HG03457 (cell line): ENCODE measurements around the gene KCNJ14.

Experiments
- ATAC-seq: cut with Tn5 transposase; IDR thresholded peaks from one replicate; pipeline ENCODE4 v1.9.1; 2021; ENCODE audit warnings: moderate number of reproducible peaks; ENCODE audit not compliant: unreplicated experiment

KCNJ14 gene

GRCh38 chr19:48469934-48470680 lies 14.7 kb downstream of the KCNJ14 start:
- ATAC-seq: no peak

- ATAC-seq: no peak
Measured at GRCh38 chr19:48470856-48471255, 15.5 kb downstream of the KCNJ14 start.

- ATAC-seq: no peak
Measured at GRCh38 chr19:48471836-48472235, 16.5 kb downstream of the KCNJ14 start.

GRCh38 chr19:48473161-48473966 lies 18.0 kb downstream of the KCNJ14 start:
- no peak for ATAC-seq

- no peak for ATAC-seq
Measured at GRCh38 chr19:48474084-48474592, 18.8 kb downstream of the KCNJ14 start.

GRCh38 chr19:48475369-48476068 lies 20.1 kb downstream of the KCNJ14 start:
- no peak for ATAC-seq

GRCh38 chr19:48476176-48476575 lies 20.8 kb downstream of the KCNJ14 start:
- no peak for ATAC-seq

- ATAC-seq: no peak
Measured at GRCh38 chr19:48477067-48477685, 21.8 kb downstream of the KCNJ14 start.

GRCh38 chr19:48477698-48478338 lies 22.4 kb downstream of the KCNJ14 start:
- ATAC-seq: no peak

- no peak for ATAC-seq
Measured at GRCh38 chr19:48478339-48479256, 23.2 kb downstream of the KCNJ14 start.

GRCh38 chr19:48479686-48480085 lies 24.3 kb downstream of the KCNJ14 start:
- ATAC-seq: no peak

- no peak for ATAC-seq
Measured at GRCh38 chr19:48480183-48480557, 24.8 kb downstream of the KCNJ14 start.

GRCh38 chr19:48480558-48481500 lies 25.5 kb downstream of the KCNJ14 start:
- no peak for ATAC-seq

GRCh38 chr19:48481846-48482639 lies 26.7 kb downstream of the KCNJ14 start:
- ATAC-seq: no peak

GRCh38 chr19:48483301-48483700 lies 27.9 kb downstream of the KCNJ14 start:
- ATAC-seq: no peak

- ATAC-seq: no peak
Measured at GRCh38 chr19:48484247-48484893, 29.0 kb downstream of the KCNJ14 start.
